ENCODE data around the gene SLC44A3. TPM values are rescaled to one million over a fixed set of nuclear protein-coding genes. Genes with fewer than 3 reads are reported as not detected.

Gene SLC44A3
- total and polyA plus RNA-seq, 2 experiments from 2014 or later: 2.9 to 4.5 TPM

DNA sequence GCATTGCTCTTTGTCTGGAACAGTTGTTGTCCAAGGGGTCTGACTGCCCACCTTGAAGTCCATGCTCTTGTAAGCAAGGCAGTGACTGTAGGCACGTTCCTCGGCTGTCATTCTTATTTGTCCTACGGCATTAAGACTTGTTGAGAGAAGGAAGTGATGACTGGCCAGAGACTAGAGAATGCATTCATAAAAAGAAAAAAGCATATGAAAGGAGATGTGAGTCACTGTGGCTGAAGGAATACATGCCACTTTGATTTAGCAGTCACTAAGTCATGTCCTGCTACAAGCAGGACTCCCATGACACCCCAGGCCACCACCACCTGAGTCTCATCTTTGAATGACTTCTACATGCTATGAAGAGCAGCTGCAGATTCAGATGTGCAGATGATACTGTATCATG lies 56.2 kb downstream of the SLC44A3 start:
- peaks cover 5% of the 10 kb centered on the region for H3K27me3 Mint-ChIP-seq (ENCODE audit: insufficient read depth, low read depth, poor library complexity)
- no peaks in the 10 kb centered on the region for H3K27me3 ChIP-seq (ENCODE audit: insufficient read depth)
- ATAC-seq: no peak
- H3K27ac ChIP-seq (ENCODE audit: low read depth): no peak overlapping the region
- no peak for DNase-seq (ENCODE audit: low spot score)
- H4K20me1 ChIP-seq (replicated peaks; ENCODE audit: insufficient read depth): no peaks in the 10 kb centered on the region
- no peaks in the 10 kb centered on the region for H3K9me3 Mint-ChIP-seq
- H3F3A ChIP-seq (replicated peaks; ENCODE audit: low read depth): no peaks in the 10 kb centered on the region
- no peaks in the 10 kb centered on the region for H3K79me2 ChIP-seq (replicated peaks; ENCODE audit: insufficient read depth)
- H3K27ac Mint-ChIP-seq: no peak overlapping the region
- H3K4me1 ChIP-seq (ENCODE audit: insufficient read depth): no peaks in the 10 kb centered on the region
- no peak overlapping the region for H3K4me3 Mint-ChIP-seq
- no peaks in the 10 kb centered on the region; the same call in 2 of the 3 replicates for H3K36me3 Mint-ChIP-seq (ENCODE audit: low read depth)
- H3K9me2 ChIP-seq (ENCODE audit: insufficient read depth): peaks cover 11% of the 10 kb centered on the region
- no peak overlapping the region for H2AFZ ChIP-seq
- H3K4me3 ChIP-seq: no peak overlapping the region
- H3K4me2 ChIP-seq: no peak overlapping the region
- no peaks in the 10 kb centered on the region for H3K36me3 ChIP-seq (ENCODE audit: insufficient read depth)
- no peaks in the 10 kb centered on the region for H3K4me1 Mint-ChIP-seq
- TF ChIP-seq, protein P1, sequence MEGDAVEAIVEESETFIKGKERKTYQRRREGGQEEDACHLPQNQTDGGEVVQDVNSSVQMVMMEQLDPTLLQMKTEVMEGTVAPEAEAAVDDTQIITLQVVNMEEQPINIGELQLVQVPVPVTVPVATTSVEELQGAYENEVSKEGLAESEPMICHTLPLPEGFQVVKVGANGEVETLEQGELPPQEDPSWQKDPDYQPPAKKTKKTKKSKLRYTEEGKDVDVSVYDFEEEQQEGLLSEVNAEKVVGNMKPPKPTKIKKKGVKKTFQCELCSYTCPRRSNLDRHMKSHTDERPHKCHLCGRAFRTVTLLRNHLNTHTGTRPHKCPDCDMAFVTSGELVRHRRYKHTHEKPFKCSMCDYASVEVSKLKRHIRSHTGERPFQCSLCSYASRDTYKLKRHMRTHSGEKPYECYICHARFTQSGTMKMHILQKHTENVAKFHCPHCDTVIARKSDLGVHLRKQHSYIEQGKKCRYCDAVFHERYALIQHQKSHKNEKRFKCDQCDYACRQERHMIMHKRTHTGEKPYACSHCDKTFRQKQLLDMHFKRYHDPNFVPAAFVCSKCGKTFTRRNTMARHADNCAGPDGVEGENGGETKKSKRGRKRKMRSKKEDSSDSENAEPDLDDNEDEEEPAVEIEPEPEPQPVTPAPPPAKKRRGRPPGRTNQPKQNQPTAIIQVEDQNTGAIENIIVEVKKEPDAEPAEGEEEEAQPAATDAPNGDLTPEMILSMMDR (conservative IDR thresholded peaks at IDR 0.05; ENCODE audit: low read depth in 2 of 2): no peak
- TF ChIP-seq EZH2phosphoT487 (IDR thresholded peaks at IDR 0.05; ENCODE audit: unreplicated experiment) (no peak), EZH2 (IDR thresholded peaks at IDR 0.05; ENCODE audit: low read depth, unreplicated experiment) (no peak)

GRCh38 chr1:94878329-94878728 lies 58.2 kb downstream of the SLC44A3 start:
- H3K4me3 Mint-ChIP-seq: no peak overlapping the region
- no peak for ATAC-seq
- H3K27ac ChIP-seq (ENCODE audit: low read depth): no peak overlapping the region

GRCh38 chr1:94883691-94884090 lies 63.5 kb downstream of the SLC44A3 start:
- no peaks in the 10 kb centered on the region for H3F3A ChIP-seq (replicated peaks; ENCODE audit: low read depth)
- no peak overlapping the region for H3K4me2 ChIP-seq
- peak; percentile 33 for ATAC-seq
- TF ChIP-seq, protein P2, sequence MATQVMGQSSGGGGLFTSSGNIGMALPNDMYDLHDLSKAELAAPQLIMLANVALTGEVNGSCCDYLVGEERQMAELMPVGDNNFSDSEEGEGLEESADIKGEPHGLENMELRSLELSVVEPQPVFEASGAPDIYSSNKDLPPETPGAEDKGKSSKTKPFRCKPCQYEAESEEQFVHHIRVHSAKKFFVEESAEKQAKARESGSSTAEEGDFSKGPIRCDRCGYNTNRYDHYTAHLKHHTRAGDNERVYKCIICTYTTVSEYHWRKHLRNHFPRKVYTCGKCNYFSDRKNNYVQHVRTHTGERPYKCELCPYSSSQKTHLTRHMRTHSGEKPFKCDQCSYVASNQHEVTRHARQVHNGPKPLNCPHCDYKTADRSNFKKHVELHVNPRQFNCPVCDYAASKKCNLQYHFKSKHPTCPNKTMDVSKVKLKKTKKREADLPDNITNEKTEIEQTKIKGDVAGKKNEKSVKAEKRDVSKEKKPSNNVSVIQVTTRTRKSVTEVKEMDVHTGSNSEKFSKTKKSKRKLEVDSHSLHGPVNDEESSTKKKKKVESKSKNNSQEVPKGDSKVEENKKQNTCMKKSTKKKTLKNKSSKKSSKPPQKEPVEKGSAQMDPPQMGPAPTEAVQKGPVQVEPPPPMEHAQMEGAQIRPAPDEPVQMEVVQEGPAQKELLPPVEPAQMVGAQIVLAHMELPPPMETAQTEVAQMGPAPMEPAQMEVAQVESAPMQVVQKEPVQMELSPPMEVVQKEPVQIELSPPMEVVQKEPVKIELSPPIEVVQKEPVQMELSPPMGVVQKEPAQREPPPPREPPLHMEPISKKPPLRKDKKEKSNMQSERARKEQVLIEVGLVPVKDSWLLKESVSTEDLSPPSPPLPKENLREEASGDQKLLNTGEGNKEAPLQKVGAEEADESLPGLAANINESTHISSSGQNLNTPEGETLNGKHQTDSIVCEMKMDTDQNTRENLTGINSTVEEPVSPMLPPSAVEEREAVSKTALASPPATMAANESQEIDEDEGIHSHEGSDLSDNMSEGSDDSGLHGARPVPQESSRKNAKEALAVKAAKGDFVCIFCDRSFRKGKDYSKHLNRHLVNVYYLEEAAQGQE (IDR thresholded peaks at IDR 0.05; ENCODE audit: unreplicated experiment): no peak
- TF ChIP-seq, protein P3, sequence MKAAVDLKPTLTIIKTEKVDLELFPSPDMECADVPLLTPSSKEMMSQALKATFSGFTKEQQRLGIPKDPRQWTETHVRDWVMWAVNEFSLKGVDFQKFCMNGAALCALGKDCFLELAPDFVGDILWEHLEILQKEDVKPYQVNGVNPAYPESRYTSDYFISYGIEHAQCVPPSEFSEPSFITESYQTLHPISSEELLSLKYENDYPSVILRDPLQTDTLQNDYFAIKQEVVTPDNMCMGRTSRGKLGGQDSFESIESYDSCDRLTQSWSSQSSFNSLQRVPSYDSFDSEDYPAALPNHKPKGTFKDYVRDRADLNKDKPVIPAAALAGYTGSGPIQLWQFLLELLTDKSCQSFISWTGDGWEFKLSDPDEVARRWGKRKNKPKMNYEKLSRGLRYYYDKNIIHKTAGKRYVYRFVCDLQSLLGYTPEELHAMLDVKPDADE (IDR thresholded peaks at IDR 0.05): no peak
- no peak for TF ChIP-seq EZH2 (IDR thresholded peaks at IDR 0.05; ENCODE audit: low read depth, unreplicated experiment)
- TF ChIP-seq, protein P1 (conservative IDR thresholded peaks at IDR 0.05; ENCODE audit: low read depth in 2 of 2): no peak

More at GRCh38 chr1:94878329-94878728, 58.2 kb downstream of the SLC44A3 start:
- H3K4me2 ChIP-seq: no peak overlapping the region
- no peaks in the 10 kb centered on the region for H3K27me3 ChIP-seq (ENCODE audit: insufficient read depth)
- H3K36me3 ChIP-seq (ENCODE audit: insufficient read depth): no peaks in the 10 kb centered on the region
- H2AFZ ChIP-seq: no peak overlapping the region
- no peak for TF ChIP-seq EZH2phosphoT487 (IDR thresholded peaks at IDR 0.05; ENCODE audit: unreplicated experiment)
- no peak for TF ChIP-seq EZH2 (IDR thresholded peaks at IDR 0.05; ENCODE audit: low read depth, unreplicated experiment)
- no peak for TF ChIP-seq NANOG (IDR thresholded peaks at IDR 0.05; ENCODE audit: borderline replicate concordance)
- no peaks in the 10 kb centered on the region for H4K20me1 ChIP-seq (replicated peaks; ENCODE audit: insufficient read depth)
- no peak overlapping the region for H3K4me3 ChIP-seq
- peaks cover 11% of the 10 kb centered on the region for H3K9me2 ChIP-seq (ENCODE audit: insufficient read depth)
- no peaks in the 10 kb centered on the region; the same call in 2 of the 3 replicates for H3K36me3 Mint-ChIP-seq (ENCODE audit: low read depth)
- H3K4me1 ChIP-seq (ENCODE audit: insufficient read depth): no peaks in the 10 kb centered on the region
- H3K4me1 Mint-ChIP-seq: peaks cover 7% of the 10 kb centered on the region
- H3K79me2 ChIP-seq (replicated peaks; ENCODE audit: insufficient read depth): no peaks in the 10 kb centered on the region
- no peaks in the 10 kb centered on the region for H3K9me3 Mint-ChIP-seq
- H3F3A ChIP-seq (replicated peaks; ENCODE audit: low read depth): no peaks in the 10 kb centered on the region
- peaks cover 5% of the 10 kb centered on the region for H3K27me3 Mint-ChIP-seq (ENCODE audit: insufficient read depth, low read depth, poor library complexity)
- no peak for DNase-seq (ENCODE audit: low spot score)
- H3K27ac Mint-ChIP-seq: no peak overlapping the region

More at GRCh38 chr1:94883691-94884090, 63.5 kb downstream of the SLC44A3 start:
- no peak for DNase-seq (ENCODE audit: low spot score)
- Mint-ChIP-seq H3K4me1 (peaks cover 55% of the 10 kb centered on the region), H3K27ac (peak overlapping the region; percentile 85; the same call in 1 of the 2 replicates), H3K4me3 (no peak overlapping the region; the same call in 2 of the 3 replicates), H3K27me3 (ENCODE audit: insufficient read depth, low read depth, poor library complexity) (peaks cover 8% of the 10 kb centered on the region), H3K36me3 (ENCODE audit: low read depth) (no peaks in the 10 kb centered on the region), H3K9me3 (no peaks in the 10 kb centered on the region)
- no peak overlapping the region for H2AFZ ChIP-seq
- no peak overlapping the region for H3K4me3 ChIP-seq
- no peaks in the 10 kb centered on the region for H3K27me3 ChIP-seq (ENCODE audit: insufficient read depth)
- no peaks in the 10 kb centered on the region for H3K79me2 ChIP-seq (replicated peaks; ENCODE audit: insufficient read depth)
- H4K20me1 ChIP-seq (replicated peaks; ENCODE audit: insufficient read depth): no peaks in the 10 kb centered on the region
- H3K9me2 ChIP-seq (ENCODE audit: insufficient read depth): no peaks in the 10 kb centered on the region; the same call in 1 of the 2 replicates
- no peak overlapping the region for H3K27ac ChIP-seq (ENCODE audit: low read depth)
- H3K36me3 ChIP-seq (ENCODE audit: insufficient read depth): no peaks in the 10 kb centered on the region
- H3K4me1 ChIP-seq (ENCODE audit: insufficient read depth): peaks cover 39% of the 10 kb centered on the region

All from GM23338 (cell line).